Non-pigmented ciliary epithelial cell (primary cell): ENCODE data around the gene CSMD2.
"Not testable (repeated sequence)": the region's sequence is repeated elsewhere in the genome, so short reads cannot be mapped to it uniquely, and the experiment has no call there.

Source experiments
- DNase-seq: peaks from one replicate; pipeline ENCODE4 v3.0.0-alpha.2; 2010; ENCODE audit warnings: low read depth

The CSMD2 gene

DNA sequence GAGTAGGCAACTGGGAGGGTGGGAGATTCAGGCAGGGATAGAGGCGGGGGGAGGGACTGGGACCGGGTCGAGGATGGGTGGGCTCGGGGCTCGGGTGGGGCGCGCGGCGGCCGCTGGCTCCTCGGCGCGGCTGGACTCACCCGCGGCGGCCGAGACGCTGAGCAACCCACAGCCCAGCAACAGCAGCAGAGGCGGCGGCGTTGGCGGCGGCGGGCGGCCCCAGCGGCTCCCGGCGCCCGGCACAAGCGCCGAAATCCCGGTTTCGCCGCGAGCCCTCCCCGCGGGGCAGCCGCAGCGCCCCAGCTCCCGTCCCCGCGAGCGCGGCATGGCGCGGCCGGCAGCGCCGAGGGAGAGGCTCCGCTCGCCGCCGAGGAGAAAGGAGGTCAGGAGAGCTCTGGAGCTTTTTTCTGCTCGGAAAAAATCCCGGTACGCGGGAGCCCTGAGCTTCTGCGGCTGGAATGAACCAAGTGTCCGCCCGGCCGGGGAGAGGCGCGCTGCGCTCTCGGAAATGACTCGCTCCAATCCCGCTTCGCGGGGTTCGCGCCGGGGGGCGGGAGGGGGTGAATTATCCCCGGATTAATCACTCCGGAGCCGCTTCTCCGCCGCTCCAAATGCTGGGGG, at the start of gene CSMD2:
TSS of gene CSMD2 (minus strand) at position 460 of the 621 bp plus-strand sequence. CDS start at position 327, 133 bp downstream.
- DNase-seq = peak; percentile 10

GRCh38 chr1:34213956-34214355, 48.9 kb upstream of the CSMD2 start:
- no peak for DNase-seq

- no peak for DNase-seq
Observed at GRCh38 chr1:34212673-34213072, 47.6 kb upstream of the CSMD2 start.

GRCh38 chr1:34199927-34200326, 34.9 kb upstream of the CSMD2 start:
- DNase-seq = no peak

GRCh38 chr1:34192621-34193020, 27.6 kb upstream of the CSMD2 start:
- no peak for DNase-seq

DNA sequence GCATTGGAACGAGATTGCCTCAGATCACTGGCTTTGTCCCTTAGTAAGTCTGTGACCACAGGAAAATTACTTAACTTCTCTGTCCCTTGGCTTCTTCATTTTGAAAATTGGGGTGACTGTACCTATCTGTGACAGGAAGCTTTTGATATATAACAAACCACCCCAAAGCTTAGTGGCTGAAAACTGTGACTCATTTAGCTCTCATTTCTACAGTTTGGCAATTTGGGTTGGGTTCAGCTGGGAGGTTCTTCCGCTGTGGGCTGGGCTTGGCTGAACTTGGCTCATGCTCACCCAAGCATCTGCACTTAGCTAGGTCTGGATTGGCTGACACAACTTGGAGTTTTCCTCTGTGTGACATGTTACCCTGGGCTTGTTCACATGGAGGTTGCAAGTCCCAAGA, 25.7 kb upstream of the CSMD2 start:
- DNase-seq = no peak

GRCh38 chr1:34188985-34189384, 24.0 kb upstream of the CSMD2 start:
- no peak for DNase-seq

DNA sequence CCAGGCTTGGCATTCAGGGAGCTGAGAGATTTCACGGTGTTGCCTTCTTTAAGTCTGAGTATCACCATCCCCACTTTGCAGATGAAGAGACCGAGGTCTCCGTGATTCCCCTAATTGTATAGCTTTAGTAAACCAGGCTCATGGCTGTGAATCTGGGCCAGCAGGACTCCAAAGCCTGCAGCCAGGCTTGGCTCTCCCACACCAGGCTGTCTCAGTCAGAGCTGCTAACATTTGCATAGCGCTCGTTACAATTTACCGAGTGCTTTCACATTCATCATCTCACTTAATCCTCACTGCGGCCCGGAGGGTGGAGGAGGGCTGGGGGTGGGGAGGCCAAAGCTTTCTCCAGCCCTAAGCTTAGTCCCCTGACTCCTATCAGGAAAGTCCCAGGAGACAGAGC, 23.4 kb upstream of the CSMD2 start:
- no peak for DNase-seq

DNA sequence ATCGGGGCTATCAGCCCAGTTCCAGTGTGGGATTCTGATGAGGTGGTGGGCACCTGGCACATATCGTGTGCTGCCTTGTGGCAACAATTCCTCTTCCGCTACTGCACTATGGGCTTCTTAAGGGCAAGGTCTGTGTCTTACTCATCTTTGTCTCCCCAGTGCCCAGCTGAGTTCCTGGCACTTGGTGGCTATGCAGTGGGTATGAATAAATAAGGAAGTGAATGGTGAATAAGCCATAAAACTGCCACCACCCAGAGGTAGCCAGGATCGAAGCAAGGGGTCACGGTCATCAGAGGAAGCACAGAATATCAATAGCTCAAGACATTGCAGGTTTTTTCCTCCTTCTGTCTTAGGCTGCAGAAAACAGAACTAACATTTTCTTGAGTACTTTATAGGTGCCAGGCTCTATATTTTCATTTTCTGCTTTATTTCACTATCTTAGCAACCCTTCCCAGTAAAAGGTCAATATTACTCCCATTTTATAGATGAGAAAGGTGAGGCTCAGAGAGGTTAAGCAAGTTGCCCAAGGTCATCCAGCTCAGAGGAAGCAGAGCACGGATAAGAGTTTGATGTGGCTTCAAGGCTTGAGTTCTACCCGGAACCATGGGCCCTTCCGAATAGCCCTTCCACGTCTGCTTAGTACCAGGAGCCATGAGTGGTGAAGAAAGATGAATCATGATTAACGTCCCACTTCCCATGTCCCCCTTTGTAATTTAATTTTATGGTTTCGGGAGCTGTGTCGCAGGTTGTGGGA, 21.9 kb upstream of the CSMD2 start:
- DNase-seq = no peak

- DNase-seq = not testable (repeated sequence)
Observed at GRCh38 chr1:34183381-34183780, 18.4 kb upstream of the CSMD2 start.

GRCh38 chr1:34178072-34178471, 13.0 kb upstream of the CSMD2 start:
- DNase-seq = no peak

DNA sequence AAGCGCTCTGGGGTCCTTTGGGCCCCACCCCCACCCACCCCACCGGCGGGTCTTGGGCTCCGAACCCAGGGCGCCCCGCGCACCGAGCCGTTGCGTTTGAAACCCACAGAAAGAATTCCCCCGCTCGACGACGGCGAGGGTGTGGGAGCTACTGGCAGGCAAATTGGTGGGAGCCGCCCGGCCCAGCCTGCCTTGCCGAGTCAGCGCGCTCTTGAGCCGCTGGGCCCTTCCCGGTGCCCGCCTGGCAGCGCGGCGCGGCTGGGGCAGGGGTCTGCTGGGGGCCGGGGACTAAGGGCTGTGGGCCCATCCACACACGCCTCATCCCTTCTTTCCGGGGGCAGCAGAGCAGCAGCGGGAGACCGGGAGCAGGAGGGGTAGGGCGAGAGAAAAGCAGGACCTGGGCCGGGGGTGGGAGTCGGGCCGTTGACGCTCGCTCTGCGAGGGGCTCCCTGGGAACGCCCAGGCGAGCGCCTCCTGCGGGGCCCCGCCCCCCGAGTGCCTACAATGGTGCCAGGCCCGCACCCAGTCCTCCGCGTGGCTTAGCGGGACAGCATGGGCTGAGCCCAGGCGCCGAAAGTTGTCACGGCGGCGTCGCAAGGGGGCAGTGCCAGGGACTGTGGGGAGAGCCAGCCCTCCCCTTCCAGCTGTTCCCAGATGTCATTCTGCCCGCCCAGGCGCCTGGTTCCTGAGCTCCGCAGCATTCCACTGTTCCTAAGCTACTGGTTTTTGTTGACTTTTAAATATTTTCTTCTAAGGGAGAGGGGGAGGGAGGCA, 12.0 kb upstream of the CSMD2 start, which contains the start of gene C1orf94:
TSS of gene C1orf94 (plus strand) at position 78 of the 774 bp plus-strand sequence. CDS start 883 bp downstream, outside the sequence.
- DNase-seq = no peak

- no peak for DNase-seq
Observed at GRCh38 chr1:34175744-34176143, 10.7 kb upstream of the CSMD2 start.

DNA sequence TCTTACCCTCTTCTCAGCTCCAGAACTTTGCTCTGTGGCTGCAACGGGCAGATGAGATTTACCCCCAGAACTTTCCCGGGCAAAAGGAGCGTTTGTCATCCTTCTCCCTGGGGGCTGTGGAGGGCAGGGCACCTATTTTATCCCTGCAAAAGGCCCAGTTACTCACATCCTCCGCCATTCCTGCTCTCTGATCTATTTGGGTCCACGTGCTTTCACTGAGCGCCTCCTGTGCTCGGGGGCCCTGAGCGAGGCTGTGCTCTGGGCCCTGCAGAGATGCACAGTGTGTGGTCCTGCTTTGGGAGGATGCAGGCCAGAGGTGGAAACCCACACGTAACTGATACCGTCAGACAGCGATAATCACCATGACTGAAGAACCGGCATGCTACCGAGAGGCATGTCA, 2.4 kb upstream of the CSMD2 start:
- no peak for DNase-seq

DNA sequence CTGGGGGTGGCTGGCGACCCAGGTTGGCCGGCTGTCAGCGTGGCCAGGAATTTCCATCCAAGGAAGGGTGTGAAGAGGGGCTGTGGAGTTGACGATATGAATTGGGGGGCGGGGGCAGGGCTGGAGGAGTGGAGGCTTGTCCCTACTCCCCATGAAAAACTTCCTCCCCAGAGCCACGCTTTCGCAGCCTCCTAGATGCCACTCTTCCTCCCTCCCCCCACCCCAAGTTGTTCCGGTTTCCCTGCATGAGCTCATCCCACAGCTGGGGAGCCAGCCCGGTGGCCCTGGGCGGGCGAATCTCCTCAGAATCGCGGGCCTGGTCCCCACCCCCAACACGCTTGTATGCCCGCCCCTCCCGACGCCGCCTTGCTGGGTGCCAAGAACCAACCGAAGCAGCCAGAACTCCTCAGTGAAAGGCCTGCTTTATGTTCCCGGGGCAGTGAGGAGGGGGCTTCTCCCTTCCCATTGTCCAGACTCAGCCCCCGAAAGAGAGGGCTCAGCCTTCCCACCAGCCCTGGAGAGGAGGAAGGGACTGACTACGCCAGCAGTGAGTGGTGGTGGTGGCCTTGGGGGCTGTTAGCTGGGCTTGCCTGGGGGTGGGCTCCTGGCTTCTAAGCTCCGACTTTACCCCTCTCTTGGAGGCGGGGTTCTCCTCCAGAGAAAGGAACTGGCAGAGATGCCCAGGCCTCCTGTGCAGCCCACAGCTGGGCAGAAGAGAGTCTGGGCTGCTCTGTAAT, 1.8 kb upstream of the CSMD2 start:
- DNase-seq = no peak

DNA sequence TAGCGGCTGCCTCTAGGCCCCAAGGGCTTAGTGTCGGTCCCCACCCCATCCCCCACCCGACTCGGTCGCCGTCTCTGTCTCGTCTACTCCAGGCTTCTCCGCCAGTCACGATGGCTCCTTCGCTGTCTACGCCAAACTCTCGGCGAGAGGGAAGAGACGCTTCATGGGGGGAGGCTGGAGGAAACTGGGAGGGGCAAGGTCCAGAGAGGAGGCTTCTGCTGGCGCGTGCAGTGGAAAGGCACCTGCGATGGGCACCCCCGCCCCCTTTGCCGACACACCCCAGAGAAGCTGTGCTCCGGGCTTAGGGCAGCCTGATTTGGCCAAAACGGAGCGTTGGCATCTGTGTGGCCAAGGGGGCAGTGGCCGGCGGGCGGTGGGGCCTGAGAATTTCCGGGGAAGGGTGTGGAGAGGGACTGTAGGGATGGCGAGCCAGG, 1.2 kb upstream of the CSMD2 start:
- DNase-seq = no peak

DNA sequence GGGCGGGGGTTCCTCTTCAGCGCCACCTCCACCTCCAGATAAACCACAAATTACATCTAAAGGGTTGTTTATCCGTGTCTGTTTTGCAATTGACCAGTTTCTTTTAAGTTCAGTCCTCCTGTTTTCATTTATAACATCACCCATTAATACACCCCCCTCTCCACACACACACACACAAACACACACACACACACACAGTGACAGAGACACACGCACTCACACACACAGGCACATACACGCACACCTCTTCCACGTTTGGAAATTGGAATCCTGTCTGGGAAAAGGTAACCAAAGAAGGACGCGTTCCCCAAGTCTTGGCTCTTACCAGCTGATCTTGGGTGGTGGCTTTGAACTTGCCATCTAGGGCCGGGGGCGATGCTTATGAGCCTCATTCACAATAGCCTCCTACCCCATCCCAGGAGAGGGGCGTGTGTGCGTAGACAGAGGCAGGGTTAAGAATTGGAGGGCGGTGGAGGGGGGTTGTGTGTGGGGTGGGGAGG, 442 bp upstream of the CSMD2 start:
- DNase-seq = no peak

DNA sequence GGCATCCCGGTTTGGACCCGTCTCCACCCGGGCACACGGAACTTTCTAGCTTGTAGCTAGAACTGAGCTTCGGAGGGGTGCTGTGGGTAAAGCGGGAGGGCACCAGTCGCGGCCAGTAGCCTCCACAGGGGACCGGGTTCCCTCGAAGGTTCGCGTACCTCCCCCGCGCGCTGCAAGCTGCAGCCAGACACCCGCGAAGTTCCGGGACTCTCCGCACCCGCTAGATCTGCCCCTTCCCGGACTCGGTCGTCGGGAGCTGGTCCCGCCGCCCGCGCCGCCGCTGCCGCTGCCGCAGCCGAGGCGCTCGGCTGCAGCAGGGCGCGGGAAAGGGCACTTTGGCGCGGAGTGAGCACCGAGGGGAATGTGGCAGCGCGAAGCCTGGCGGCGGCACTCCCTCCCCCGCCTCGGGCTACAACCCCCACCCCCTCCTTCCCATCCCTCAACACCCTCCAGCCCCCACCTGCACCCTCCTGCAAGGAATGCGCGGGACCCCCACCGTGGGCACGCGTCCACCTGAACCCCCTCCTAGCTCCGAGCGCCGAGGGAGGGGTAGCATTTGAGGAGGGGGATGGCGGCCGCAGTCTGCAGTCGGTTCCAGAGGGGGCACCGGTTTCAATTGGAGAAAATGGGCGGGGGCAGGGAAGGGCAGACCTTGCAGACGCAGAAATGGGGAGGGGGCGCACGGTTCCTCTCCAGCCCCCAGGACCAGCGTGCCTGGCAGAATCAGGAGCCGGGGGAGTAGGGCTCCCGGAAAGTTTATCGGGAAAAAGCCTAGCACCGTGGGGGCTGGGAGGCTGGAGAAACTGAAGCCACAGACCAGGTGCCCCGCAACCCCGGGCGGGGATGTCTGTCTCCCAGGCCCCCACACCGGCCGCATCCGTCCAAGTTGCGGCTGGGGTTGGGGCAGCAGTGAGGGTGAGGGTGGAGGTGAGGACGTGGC, 968 bp downstream of the CSMD2 start:
- no peak for DNase-seq

DNA sequence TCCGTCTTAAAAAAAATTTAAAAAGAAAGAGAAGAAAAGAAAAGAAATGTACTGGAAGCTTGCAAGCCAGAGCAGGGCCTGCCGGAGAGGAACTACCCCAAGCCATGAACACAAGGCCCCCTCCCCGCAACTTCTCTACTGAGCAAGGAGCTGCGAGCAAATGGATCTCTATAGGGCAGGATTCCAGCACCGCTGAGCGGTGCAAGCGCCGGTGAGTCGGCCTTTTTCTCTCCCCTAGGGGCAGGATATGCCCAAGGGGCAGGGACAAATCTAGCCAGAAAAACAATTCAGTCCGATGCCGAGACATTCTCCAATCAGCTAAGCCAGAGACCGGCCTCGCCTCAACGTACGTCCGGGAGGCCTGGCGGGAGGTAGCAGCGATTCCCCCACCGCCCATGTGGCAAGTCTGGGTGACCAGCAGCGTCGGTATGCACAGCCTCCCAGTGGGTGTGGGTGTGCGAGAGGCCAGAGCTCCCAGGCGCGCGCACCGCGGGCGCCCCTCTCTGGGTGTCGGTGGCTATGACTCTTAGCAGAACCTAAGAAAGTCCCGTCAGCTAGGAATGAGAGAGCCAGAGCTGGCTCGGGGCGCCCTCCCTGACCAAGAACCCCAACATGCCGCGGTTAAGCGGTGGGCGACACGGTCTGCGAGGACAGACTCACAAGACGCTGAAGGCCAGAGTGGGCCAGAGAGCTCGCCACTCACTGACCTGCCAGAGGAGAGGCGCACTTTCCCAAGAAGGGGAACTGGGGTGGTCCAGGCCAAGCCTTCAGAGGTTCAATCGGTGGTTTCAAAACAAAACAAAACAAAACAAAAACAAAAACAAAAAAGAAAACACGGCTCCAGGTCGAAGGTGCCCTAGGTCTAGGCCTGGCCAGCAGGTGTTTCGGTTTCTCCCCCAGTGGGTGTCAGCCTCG, 1.9 kb downstream of the CSMD2 start:
- peak; percentile 72 for DNase-seq

DNA sequence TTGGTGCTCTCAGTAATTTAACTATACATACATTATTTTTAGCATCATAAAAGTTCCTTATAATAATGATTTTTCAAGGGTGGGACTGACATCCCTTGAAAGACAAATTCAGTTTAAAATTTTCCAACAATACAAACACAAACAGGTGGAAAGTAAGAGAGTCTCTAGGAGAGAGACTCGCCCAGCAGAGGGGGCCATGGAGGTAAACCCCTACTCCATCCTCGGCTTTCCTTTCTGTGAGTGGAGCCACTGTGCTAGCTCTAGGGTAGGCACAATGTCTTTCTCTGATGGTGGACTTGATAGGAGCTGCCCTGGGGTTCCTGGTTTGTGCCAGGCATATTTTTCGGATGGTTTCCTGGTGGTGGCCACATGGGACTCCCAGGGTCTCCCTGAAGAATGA, 8.3 kb downstream of the CSMD2 start:
- DNase-seq = no peak
